ENCODE measurements around the gene AGPS. TPM values are rescaled to one million over a fixed set of nuclear protein-coding genes. Genes with fewer than 3 reads are reported as not detected.

AGPS gene
- total and polyA plus RNA-seq, 9 donors = 18.7 to 32.0 (median 26.9) TPM

DNA sequence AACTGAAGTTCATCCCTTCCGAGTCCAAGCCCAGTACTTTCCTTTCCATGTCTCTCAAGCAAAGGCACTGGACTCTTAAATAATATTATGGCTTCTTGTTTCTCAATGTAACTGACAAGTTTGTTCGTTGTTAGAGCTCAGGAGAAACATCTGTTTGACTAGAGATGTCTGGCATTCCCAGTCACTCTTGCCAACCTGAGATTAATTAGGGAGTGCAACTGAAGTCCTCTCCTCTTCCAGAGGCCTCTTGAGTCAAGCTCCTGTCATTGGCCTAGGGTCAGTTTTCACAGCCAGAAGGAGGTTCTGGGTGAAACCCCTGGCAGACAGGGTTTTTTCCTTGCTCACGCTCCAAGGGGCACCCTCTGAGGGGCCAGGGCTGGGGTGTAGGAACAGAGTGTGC is 196.1 kb downstream of the AGPS start:
- Histone ChIP-seq H3K27me3 (ENCODE audit: control insufficient read depth, insufficient read depth, low read length) (no peaks in the 10 kb centered on the region), H3K4me1 (ENCODE audit: control insufficient read depth, insufficient read depth, low read length) (peaks cover 29% of the 10 kb centered on the region), H3K9me3 (replicated peaks; ENCODE audit: control insufficient read depth, low read depth, low read length) (no peaks in the 10 kb centered on the region), H3K27ac (ENCODE audit: low read length) (no peak overlapping the region), H3K4me3 (ENCODE audit: low read length) (no peak overlapping the region), H3K36me3 (ENCODE audit: control insufficient read depth, insufficient read depth, low read length) (no peaks in the 10 kb centered on the region)
- WGBS (ENCODE audit: insufficient coverage) = no CpG with 5 or more reads among the region's 3 CpGs
- no peak for DNase-seq

GRCh38 chr2:177589186-177589585 is 196.6 kb downstream of the AGPS start:
- no peaks in the 10 kb centered on the region for H3K27me3 ChIP-seq (ENCODE audit: control insufficient read depth, insufficient read depth, low read length)
- H3K4me3 ChIP-seq (ENCODE audit: low read length) = no peak overlapping the region
- H3K4me1 ChIP-seq (ENCODE audit: control insufficient read depth, insufficient read depth, low read length) = peaks cover 29% of the 10 kb centered on the region
- DNase-seq = no peak
- WGBS (ENCODE audit: insufficient coverage) = 60% methylated on average over 1 of the region's 1 CpG
- no peak overlapping the region for H3K27ac ChIP-seq (ENCODE audit: low read length)
- H3K9me3 ChIP-seq (replicated peaks; ENCODE audit: control insufficient read depth, low read depth, low read length) = no peaks in the 10 kb centered on the region
- H3K36me3 ChIP-seq (ENCODE audit: control insufficient read depth, insufficient read depth, low read length) = no peaks in the 10 kb centered on the region

- H3K27me3 ChIP-seq (ENCODE audit: control insufficient read depth, insufficient read depth, low read length) = no peaks in the 10 kb centered on the region
- no peaks in the 10 kb centered on the region for H3K9me3 ChIP-seq (replicated peaks; ENCODE audit: control insufficient read depth, low read depth, low read length)
- H3K4me3 ChIP-seq (ENCODE audit: low read length) = no peak overlapping the region
- 100% methylated on average over 1 of the region's 2 CpGs for WGBS (ENCODE audit: insufficient coverage)
- DNase-seq = no peak
- no peaks in the 10 kb centered on the region for H3K36me3 ChIP-seq (ENCODE audit: control insufficient read depth, insufficient read depth, low read length)
- peaks cover 18% of the 10 kb centered on the region for H3K4me1 ChIP-seq (ENCODE audit: control insufficient read depth, insufficient read depth, low read length)
- no peak overlapping the region for H3K27ac ChIP-seq (ENCODE audit: low read length)
These were observed 199.8 kb downstream of the AGPS start for GRCh38 chr2:177592397-177592796.

GRCh38 chr2:177592945-177593344 is 200.4 kb downstream of the AGPS start:
- Histone ChIP-seq H3K27ac (ENCODE audit: low read length) (no peak overlapping the region), H3K4me1 (ENCODE audit: control insufficient read depth, insufficient read depth, low read length) (peaks cover 23% of the 10 kb centered on the region), H3K27me3 (ENCODE audit: control insufficient read depth, insufficient read depth, low read length) (no peaks in the 10 kb centered on the region), H3K36me3 (ENCODE audit: control insufficient read depth, insufficient read depth, low read length) (no peaks in the 10 kb centered on the region), H3K9me3 (replicated peaks; ENCODE audit: control insufficient read depth, low read depth, low read length) (no peaks in the 10 kb centered on the region), H3K4me3 (ENCODE audit: low read length) (no peak overlapping the region)
- DNase-seq = no peak

GRCh38 chr2:177593402-177593801 is 200.8 kb downstream of the AGPS start:
- Histone ChIP-seq H3K4me3 (ENCODE audit: low read length) (no peak overlapping the region), H3K4me1 (ENCODE audit: control insufficient read depth, insufficient read depth, low read length) (peaks cover 24% of the 10 kb centered on the region), H3K9me3 (replicated peaks; ENCODE audit: control insufficient read depth, low read depth, low read length) (no peaks in the 10 kb centered on the region), H3K36me3 (ENCODE audit: control insufficient read depth, insufficient read depth, low read length) (no peaks in the 10 kb centered on the region), H3K27ac (ENCODE audit: low read length) (no peak overlapping the region), H3K27me3 (ENCODE audit: control insufficient read depth, insufficient read depth, low read length) (no peaks in the 10 kb centered on the region)
- DNase-seq = no peak
- WGBS (ENCODE audit: insufficient coverage) = no CpG with 5 or more reads among the region's 3 CpGs

Other genes with a start within 250 kb of the AGPS start
- gene HNRNPA3, start 180.0 kb upstream of the AGPS start, total RNA-seq = 44.4 TPM
- 100 to 1,000 TPM; 313 to 491 (median 394) TPM for gene HNRNPA3, start 180.0 kb upstream of the AGPS start, polyA plus RNA-seq (ENCODE audit: insufficient read depth in 1 of 8, insufficient read length in 8 of 8, low replicate concordance in 1 of 8)
- gene NFE2L2, start 128.0 kb upstream of the AGPS start, total RNA-seq = 39.9 TPM
- gene NFE2L2, start 128.0 kb upstream of the AGPS start, polyA plus RNA-seq (ENCODE audit: insufficient read depth in 1 of 8, insufficient read length in 8 of 8, low replicate concordance in 1 of 8) = 10 to 100 TPM; 49.8 to 65.8 (median 53.0) TPM